GM13977 (cell line): Measurements from ENCODE around the gene FCRL5.
"Not testable (repeated sequence)": the region's sequence is repeated elsewhere in the genome, so short reads cannot be mapped to it uniquely, and the experiment has no call there.

ENCODE experiments used
- DNase-seq: peaks from one replicate; pipeline ENCODE4 v3.0.0; 2012; ENCODE audit warnings: low spot score
- CTCF ChIP-seq: IDR thresholded peaks from 2 replicates; pipeline ENCODE4 v1.5.1; 2012; ENCODE audit warnings: mild to moderate bottlenecking, control low read depth; ENCODE audit not compliant: insufficient read depth; ENCODE audit errors: extremely low read depth, missing control alignments
- in situ Hi-C: fragments of 300-500 bp; cut with MboI; formaldehyde crosslinking; loops from one replicate; pipeline ENCODE4 v1.12.0; 2022; ENCODE audit warnings: low sequenced_read_pairs, low pct_unique_long_range_greater_than_20kb, mixed read lengths, inconsistent platforms; ENCODE audit not compliant: unreplicated experiment

Gene FCRL5

GRCh38 chr1:157566484-157567300 is 14.4 kb upstream of the FCRL5 start:
- in situ Hi-C loops = loop anchor here (10.0 kb wide), 1 partner anchor 52 kb away; no protein-coding TSS in a partner anchor

GRCh38 chr1:157562515-157562914 is 10.2 kb upstream of the FCRL5 start:
- TF ChIP-seq CTCF = no peak
- in situ Hi-C loops = loop anchor here (10.0 kb wide), 1 partner anchor 48 kb away; no protein-coding TSS in a partner anchor

More at GRCh38 chr1:157566484-157567300, 14.4 kb upstream of the FCRL5 start:
- no peak for TF ChIP-seq CTCF
- DNase-seq = no peak

GRCh38 chr1:157558119-157558518 is 5.8 kb upstream of the FCRL5 start:
- TF ChIP-seq CTCF = no peak
- in situ Hi-C loops = no loop called here
- DNase-seq = no peak

More at GRCh38 chr1:157562515-157562914, 10.2 kb upstream of the FCRL5 start:
- no peak for DNase-seq

GRCh38 chr1:157548081-157548480 is 4.2 kb downstream of the FCRL5 start:
- in situ Hi-C loops, DNase-seq: not testable (repeated sequence)

- no peak for TF ChIP-seq CTCF
- DNase-seq = no peak
- in situ Hi-C loops = no loop called here
Observed at GRCh38 chr1:157542676-157543075, 9.6 kb downstream of the FCRL5 start.

GRCh38 chr1:157540852-157541251 is 11.5 kb downstream of the FCRL5 start:
- in situ Hi-C loops = no loop called here
- DNase-seq = no peak
- TF ChIP-seq CTCF = no peak

- DNase-seq = no peak
- in situ Hi-C loops = no loop called here
- no peak for TF ChIP-seq CTCF
Observed at GRCh38 chr1:157540160-157540748, 12.1 kb downstream of the FCRL5 start.
